ES-I3 (cell line): ENCODE results near the gene KCNE4.

Experiments used
- H3K36me3 ChIP-seq: 2 replicates; pipeline ENCODE4 v1.6.1; 2013; ENCODE audit warnings: mild to moderate bottlenecking, low read length, control low read depth, moderate library complexity; ENCODE audit not compliant: insufficient read depth
- H3K4me1 ChIP-seq: 2 replicates; pipeline ENCODE4 v1.6.1; 2013; ENCODE audit warnings: mild to moderate bottlenecking, control low read depth, low read length; ENCODE audit not compliant: insufficient read depth
- H3K9ac ChIP-seq: 2 replicates; pipeline ENCODE4 v1.6.1; 2013; ENCODE audit warnings: low read depth, mild to moderate bottlenecking, low read length, moderate library complexity
- H3K9me3 ChIP-seq: 2 replicates; pipeline ENCODE4 v1.6.1; 2013; ENCODE audit warnings: mild to moderate bottlenecking, low read length, moderate library complexity; ENCODE audit not compliant: control insufficient read depth, insufficient read depth

Gene KCNE4

GRCh38 chr2:223029287-223029686 lies 22.7 kb upstream of the KCNE4 start:
- H3K4me1 ChIP-seq: peaks cover 8% of the 10 kb centered on the region; the same call in 1 of the 2 replicates
- H3K9ac ChIP-seq: no peak overlapping the region
- 0 out of 2 replicates have a peak, but pooled peaks cover 3% of the 10 kb centered on the region for H3K9me3 ChIP-seq

GRCh38 chr2:223032187-223033142 lies 19.5 kb upstream of the KCNE4 start:
- Histone ChIP-seq H3K9me3 (0 out of 2 replicates have a peak, but pooled peaks cover 3% of the 10 kb centered on the region), H3K9ac (no peak overlapping the region), H3K36me3 (no peaks in the 10 kb centered on the region), H3K4me1 (no peaks in the 10 kb centered on the region)

More at GRCh38 chr2:223029287-223029686, 22.7 kb upstream of the KCNE4 start:
- no peaks in the 10 kb centered on the region for H3K36me3 ChIP-seq

GRCh38 chr2:223034221-223034975 lies 17.6 kb upstream of the KCNE4 start:
- no peak overlapping the region for H3K9ac ChIP-seq
- H3K36me3 ChIP-seq: no peaks in the 10 kb centered on the region
- peaks cover 5% of the 10 kb centered on the region; the same call in 1 of the 2 replicates for H3K4me1 ChIP-seq

GRCh38 chr2:223036790-223037444 lies 15.1 kb upstream of the KCNE4 start:
- peaks cover 8% of the 10 kb centered on the region; the same call in 1 of the 2 replicates for H3K4me1 ChIP-seq

More at GRCh38 chr2:223034221-223034975, 17.6 kb upstream of the KCNE4 start:
- H3K9me3 ChIP-seq: 0 out of 2 replicates have a peak, but pooled peaks cover 3% of the 10 kb centered on the region

GRCh38 chr2:223037445-223037800 lies 14.6 kb upstream of the KCNE4 start:
- Histone ChIP-seq H3K36me3 (no peaks in the 10 kb centered on the region), H3K9ac (no peak overlapping the region), H3K9me3 (no peaks in the 10 kb centered on the region), H3K4me1 (peaks cover 8% of the 10 kb centered on the region; the same call in 1 of the 2 replicates)

More at GRCh38 chr2:223036790-223037444, 15.1 kb upstream of the KCNE4 start:
- Histone ChIP-seq H3K9me3 (no peaks in the 10 kb centered on the region), H3K9ac (no peak overlapping the region), H3K36me3 (no peaks in the 10 kb centered on the region)

- Histone ChIP-seq H3K36me3 (no peaks in the 10 kb centered on the region), H3K9me3 (no peaks in the 10 kb centered on the region), H3K4me1 (peaks cover 8% of the 10 kb centered on the region; the same call in 1 of the 2 replicates), H3K9ac (no peak overlapping the region)
These were observed 12.4 kb upstream of the KCNE4 start for GRCh38 chr2:223039618-223040017.

- Histone ChIP-seq H3K36me3 (no peaks in the 10 kb centered on the region), H3K9me3 (no peaks in the 10 kb centered on the region), H3K4me1 (peaks cover 8% of the 10 kb centered on the region; the same call in 1 of the 2 replicates)
These were observed 11.5 kb upstream of the KCNE4 start for GRCh38 chr2:223040527-223040926.

GRCh38 chr2:223041527-223042109 lies 10.4 kb upstream of the KCNE4 start:
- no peak overlapping the region for H3K9ac ChIP-seq
- H3K9me3 ChIP-seq: no peaks in the 10 kb centered on the region
- H3K36me3 ChIP-seq: no peaks in the 10 kb centered on the region
- peaks cover 8% of the 10 kb centered on the region; the same call in 1 of the 2 replicates for H3K4me1 ChIP-seq

More at GRCh38 chr2:223040527-223040926, 11.5 kb upstream of the KCNE4 start:
- no peak overlapping the region for H3K9ac ChIP-seq

GRCh38 chr2:223042284-223042683 lies 9.7 kb upstream of the KCNE4 start:
- H3K9ac ChIP-seq: no peak overlapping the region
- no peaks in the 10 kb centered on the region for H3K9me3 ChIP-seq
- peaks cover 8% of the 10 kb centered on the region; the same call in 1 of the 2 replicates for H3K4me1 ChIP-seq
- H3K36me3 ChIP-seq: no peaks in the 10 kb centered on the region

GRCh38 chr2:223042704-223043118 lies 9.3 kb upstream of the KCNE4 start:
- H3K4me1 ChIP-seq: peaks cover 8% of the 10 kb centered on the region; the same call in 1 of the 2 replicates
- H3K9ac ChIP-seq: no peak overlapping the region
- H3K36me3 ChIP-seq: no peaks in the 10 kb centered on the region
- no peaks in the 10 kb centered on the region for H3K9me3 ChIP-seq

GRCh38 chr2:223043164-223043941 lies 8.6 kb upstream of the KCNE4 start:
- Histone ChIP-seq H3K4me1 (peaks cover 8% of the 10 kb centered on the region; the same call in 1 of the 2 replicates), H3K9ac (no peak overlapping the region), H3K36me3 (no peaks in the 10 kb centered on the region), H3K9me3 (no peaks in the 10 kb centered on the region)

GRCh38 chr2:223044092-223044836 lies 7.7 kb upstream of the KCNE4 start:
- H3K36me3 ChIP-seq: no peaks in the 10 kb centered on the region
- H3K9ac ChIP-seq: no peak overlapping the region
- H3K4me1 ChIP-seq: peaks cover 4% of the 10 kb centered on the region; the same call in 1 of the 2 replicates
- H3K9me3 ChIP-seq: no peaks in the 10 kb centered on the region
